MM.1S (cell line): ENCODE results near the gene RPL19.

ENCODE experiments used
- CTCF ChIP-seq: fragments of 300-600 bp; sonication (generic); IDR thresholded peaks from 2 replicates; pipeline ENCODE4 v1.5.1; 2016; ENCODE audit warnings: antibody characterized with exemption, low read length, mixed read lengths
- EZH2 ChIP-seq: fragments of 300-600 bp; sonication (generic); optimal IDR thresholded peaks from 2 replicates; pipeline ENCODE3; 2017; ENCODE audit warnings: low read depth, mild to moderate bottlenecking, antibody characterized with exemption, low read length, mixed read lengths
- EZH2phosphoT487 ChIP-seq: fragments of 300-600 bp; sonication (generic); IDR thresholded peaks from 2 replicates; pipeline ENCODE4 v1.6.1; 2018; ENCODE audit warnings: antibody characterized with exemption, low read length

- TF ChIP-seq CTCF (no peak), EZH2 (no peak), EZH2phosphoT487 (no peak)
Measured at GRCh38 chr17:39238311-39238972, 38.4 kb downstream of the RPL19 start.
